ENCODE results near the gene WASHC2A.
"Not testable (repeated sequence)": the region's sequence is repeated elsewhere in the genome, so short reads cannot be mapped to it uniquely, and the experiment has no call there.

The WASHC2A gene

GRCh38 chr10:50165038-50165437 lies 97.3 kb downstream of the WASHC2A start:
- H3K4me3 ChIP-seq (ENCODE audit: low read length); H3K9ac ChIP-seq (ENCODE audit: low read length); H3K36me3 ChIP-seq (ENCODE audit: control insufficient read depth, insufficient read depth, low read length, severe bottlenecking); H3K27me3 ChIP-seq (replicated peaks; ENCODE audit: control insufficient read depth, insufficient read depth, low read length); H3K4me1 ChIP-seq (ENCODE audit: control insufficient read depth, insufficient read depth, low read length); H3K9me3 ChIP-seq (ENCODE audit: control insufficient read depth, low read length): not testable (repeated sequence)
- DNase-seq (ENCODE audit: low read depth), result peak; percentile 14

- not testable (repeated sequence) for H3K9me3 ChIP-seq (ENCODE audit: control insufficient read depth, low read length); H3K27me3 ChIP-seq (replicated peaks; ENCODE audit: control insufficient read depth, insufficient read depth, low read length); H3K36me3 ChIP-seq (ENCODE audit: control insufficient read depth, insufficient read depth, low read length, severe bottlenecking); H3K4me3 ChIP-seq (ENCODE audit: low read length); H3K9ac ChIP-seq (ENCODE audit: low read length); DNase-seq (ENCODE audit: low read depth); H3K4me1 ChIP-seq (ENCODE audit: control insufficient read depth, insufficient read depth, low read length)
These were observed 100.1 kb downstream of the WASHC2A start for GRCh38 chr10:50167833-50168232.

GRCh38 chr10:50169506-50169905 lies 101.8 kb downstream of the WASHC2A start:
- not testable (repeated sequence) for H3K27me3 ChIP-seq (replicated peaks; ENCODE audit: control insufficient read depth, insufficient read depth, low read length); H3K4me1 ChIP-seq (ENCODE audit: control insufficient read depth, insufficient read depth, low read length); H3K4me3 ChIP-seq (ENCODE audit: low read length); H3K9ac ChIP-seq (ENCODE audit: low read length); H3K36me3 ChIP-seq (ENCODE audit: control insufficient read depth, insufficient read depth, low read length, severe bottlenecking); H3K9me3 ChIP-seq (ENCODE audit: control insufficient read depth, low read length)
- peak; percentile 21 for DNase-seq (ENCODE audit: low read depth)

GRCh38 chr10:50174788-50175525 lies 107.2 kb downstream of the WASHC2A start:
- peak; percentile 46 for DNase-seq (ENCODE audit: low read depth)
- H3K9ac ChIP-seq (ENCODE audit: low read length); H3K27me3 ChIP-seq (replicated peaks; ENCODE audit: control insufficient read depth, insufficient read depth, low read length): not testable (repeated sequence)

More at GRCh38 chr10:50174788-50175525, 107.2 kb downstream of the WASHC2A start:
- not testable (repeated sequence) for H3K9me3 ChIP-seq (ENCODE audit: control insufficient read depth, low read length); H3K36me3 ChIP-seq (ENCODE audit: control insufficient read depth, insufficient read depth, low read length, severe bottlenecking); H3K4me1 ChIP-seq (ENCODE audit: control insufficient read depth, insufficient read depth, low read length); H3K4me3 ChIP-seq (ENCODE audit: low read length)
